WTC11 (cell line): ENCODE measurements around the gene TBC1D22A. TPM values are rescaled to one million over a fixed set of nuclear protein-coding genes. Genes with fewer than 3 reads are reported as not detected.

Experiments
- ATAC-seq: fragments of 200-7000 bp; cut with Tn5 transposase; 2 replicates; pipeline ENCODE4 v1.10.0; 2021; ENCODE audit warnings: mild to moderate bottlenecking, moderate library complexity
- CTCF ChIA-PET: fragments of 300-600 bp; sonication (Branson Sonifier 250); formaldehyde crosslinking; loops from one replicate; lab custom pipeline; 2021; ENCODE audit warnings: antibody characterized with exemption; lab: Charles Lee
- POLR2A ChIA-PET: fragments of 350-600 bp; sonication (Branson Sonifier 250); formaldehyde crosslinking; loops from one replicate; lab custom pipeline; 2021; ENCODE audit warnings: antibody characterized with exemption; lab: Charles Lee
- DNase-seq: peaks from one replicate; pipeline ENCODE4 v3.0.0; 2021; ENCODE audit warnings: low spot score
- H3K27ac Mint-ChIP-seq: 2 replicates; pipeline ENCODE4 v1.8.0; 2021; ENCODE audit warnings: mixed read lengths
- H3K27me3 Mint-ChIP-seq: 2 replicates; pipeline ENCODE4 v1.8.0; 2021; ENCODE audit warnings: low read depth, mild to moderate bottlenecking, moderate library complexity, mixed read lengths
- H3K36me3 Mint-ChIP-seq: 2 replicates; pipeline ENCODE4 v1.8.0; 2021; ENCODE audit warnings: mixed read lengths
- H3K4me1 Mint-ChIP-seq: 2 replicates; pipeline ENCODE4 v1.8.0; 2022; ENCODE audit warnings: mixed read lengths
- H3K4me3 Mint-ChIP-seq: 2 replicates; pipeline ENCODE4 v1.8.0; 2021; ENCODE audit warnings: mild to moderate bottlenecking, moderate library complexity, mixed read lengths
- H3K9me3 Mint-ChIP-seq: 2 replicates; pipeline ENCODE4 v1.8.0; 2021; ENCODE audit warnings: mixed read lengths
- AR ChIP-seq: fragments of 250-450 bp; sonication (Bioruptor Pico); IDR thresholded peaks from 2 replicates; pipeline ENCODE4 v1.9.0; 2021; ENCODE audit warnings: mild to moderate bottlenecking
- ARID4B ChIP-seq: sonication (generic); formaldehyde crosslinking; IDR thresholded peaks from 2 replicates; pipeline ENCODE4 v1.8.0; 2023; ENCODE audit warnings: missing genetic modification reagents, mild to moderate bottlenecking, borderline replicate concordance
- ATF2 ChIP-seq: sonication (generic); formaldehyde crosslinking; IDR thresholded peaks from 2 replicates; pipeline ENCODE4 v1.8.1; 2022; ENCODE audit warnings: low read depth, missing genetic modification reagents, borderline replicate concordance
- CBFB ChIP-seq: sonication (generic); formaldehyde crosslinking; IDR thresholded peaks from 2 replicates; pipeline ENCODE4 v1.8.1; 2022; ENCODE audit warnings: mild to moderate bottlenecking, low read depth, missing genetic modification reagents
- ELF4 ChIP-seq: sonication (generic); formaldehyde crosslinking; IDR thresholded peaks from 2 replicates; pipeline ENCODE4 v1.8.1; 2022; ENCODE audit warnings: low read depth, mild to moderate bottlenecking, moderate library complexity, missing genetic modification reagents
- EMX1 ChIP-seq: fragments of 250-450 bp; sonication (Bioruptor Pico); IDR thresholded peaks from 2 replicates; pipeline ENCODE4 v1.8.0; 2021; ENCODE audit warnings: mild to moderate bottlenecking
- ESRRA ChIP-seq: sonication (generic); formaldehyde crosslinking; IDR thresholded peaks from 2 replicates; pipeline ENCODE4 v1.8.1; 2022; ENCODE audit warnings: mild to moderate bottlenecking, missing genetic modification reagents, borderline replicate concordance
- ETV6 ChIP-seq: sonication (generic); formaldehyde crosslinking; IDR thresholded peaks from 2 replicates; pipeline ENCODE4 v1.8.1; 2022; ENCODE audit warnings: mild to moderate bottlenecking, missing genetic modification reagents
- FOXK1 ChIP-seq: sonication (generic); formaldehyde crosslinking; IDR thresholded peaks from 2 replicates; pipeline ENCODE4 v1.8.0; 2022; ENCODE audit warnings: mild to moderate bottlenecking, moderate library complexity, missing genetic modification reagents
- FOXP4 ChIP-seq: sonication (generic); formaldehyde crosslinking; IDR thresholded peaks from 2 replicates; pipeline ENCODE4 v1.8.0; 2022; ENCODE audit warnings: mild to moderate bottlenecking, missing genetic modification reagents
- MLX ChIP-seq: sonication (generic); formaldehyde crosslinking; IDR thresholded peaks from 2 replicates; pipeline ENCODE4 v1.8.1; 2023; ENCODE audit warnings: mild to moderate bottlenecking, missing genetic modification reagents, moderate library complexity
- PRRX2 ChIP-seq: fragments of 250-450 bp; sonication (Bioruptor Pico); IDR thresholded peaks from 2 replicates; pipeline ENCODE4 v1.8.0; 2021; ENCODE audit warnings: mild to moderate bottlenecking
- RELA ChIP-seq: sonication (generic); formaldehyde crosslinking; IDR thresholded peaks from 2 replicates; pipeline ENCODE4 v1.8.1; 2022; ENCODE audit warnings: missing genetic modification reagents, mild to moderate bottlenecking, borderline replicate concordance
- USF2 ChIP-seq: sonication (generic); formaldehyde crosslinking; IDR thresholded peaks from 2 replicates; pipeline ENCODE4 v1.8.1; 2023; ENCODE audit warnings: mild to moderate bottlenecking, missing genetic modification reagents, moderate library complexity
- ZBTB21 ChIP-seq: sonication (generic); formaldehyde crosslinking; IDR thresholded peaks from 2 replicates; pipeline ENCODE4 v1.8.1; 2023; ENCODE audit warnings: mild to moderate bottlenecking, missing genetic modification reagents, borderline replicate concordance
- ZNF219 ChIP-seq: sonication (generic); formaldehyde crosslinking; IDR thresholded peaks from 2 replicates; pipeline ENCODE4 v1.8.0; 2023; ENCODE audit warnings: missing genetic modification reagents, mild to moderate bottlenecking, borderline replicate concordance
- ZNF263 ChIP-seq: sonication (generic); formaldehyde crosslinking; IDR thresholded peaks from 2 replicates; pipeline ENCODE4 v1.8.1; 2022; ENCODE audit warnings: low read depth, mild to moderate bottlenecking, moderate library complexity, missing genetic modification reagents
- ZNF281 ChIP-seq: sonication (generic); formaldehyde crosslinking; IDR thresholded peaks from 2 replicates; pipeline ENCODE4 v1.8.0; 2023; ENCODE audit warnings: mild to moderate bottlenecking, missing genetic modification reagents
- total RNA-seq: library from RNA; stranded (reverse); gene quantifications from 3 replicates; pipeline ENCODE4 v1.2.3, GENCODE V29; 2021

Gene TBC1D22A
- total RNA-seq, 1 experiment from 2014 or later, result 18.1 TPM

- POLR2A ChIA-PET, result no interaction called here
- peaks cover 7% of the 10 kb centered on the region for H3K9me3 Mint-ChIP-seq
- DNase-seq, result peak; percentile 7
- no peaks in the 10 kb centered on the region for H3K27me3 Mint-ChIP-seq
- 0 out of 2 replicates have a peak, but pooled peaks cover 2% of the 10 kb centered on the region for H3K36me3 Mint-ChIP-seq
- no peak for TF ChIP-seq PRRX2
- TF ChIP-seq ZNF263, result no peak
- TF ChIP-seq ZBTB21, result no peak
- no peak for TF ChIP-seq ZNF281 (CRISPR knock-in tag)
- no peak for TF ChIP-seq FOXK1 (CRISPR knock-in tag)
- no peak for TF ChIP-seq CBFB (CRISPR knock-in tag)
- no peak for TF ChIP-seq ETV6
- TF ChIP-seq ARID4B (CRISPR knock-in tag), result no peak
- no peak for TF ChIP-seq ESRRA (CRISPR knock-in tag)
- TF ChIP-seq MLX (CRISPR knock-in tag), result no peak
- no peak for TF ChIP-seq RELA
- no peak for TF ChIP-seq ZNF219 (CRISPR knock-in tag)
- no peak for TF ChIP-seq FOXP4
- TF ChIP-seq ATF2 (CRISPR knock-in tag), result no peak
- no peak for TF ChIP-seq ELF4 (CRISPR knock-in tag)
- no peak for TF ChIP-seq EMX1 (CRISPR knock-in tag)
- no peak for TF ChIP-seq USF2 (CRISPR knock-in tag)
- no peak for TF ChIP-seq AR (CRISPR knock-in tag)
- TF ChIP-seq, all 79 proteins: peak for 0
- Mint-ChIP-seq H3K27ac (0 out of 2 replicates have a peak overlapping the region, but pooled peaks have one; percentile 15), H3K4me1 (no peaks in the 10 kb centered on the region), H3K4me3 (no peak overlapping the region)
- no peak for ATAC-seq
- CTCF ChIA-PET, result no interaction called here
Measured at GRCh38 chr22:47175151-47176025, 412.9 kb downstream of the TBC1D22A start.
